H9 (cell line): ENCODE results near the gene LYPD4. TPM values are rescaled to one million over a fixed set of nuclear protein-coding genes. Genes with fewer than 3 reads are reported as not detected.

Experiments used
- DNase-seq: peaks from one replicate; pipeline ENCODE4 v3.0.0-alpha.2; 2017
- H2AFZ ChIP-seq: one replicate; pipeline ENCODE4 v1.6.1; 2013; ENCODE audit warnings: mild to moderate bottlenecking, low read length, control low read depth, moderate library complexity
- H2AK5ac ChIP-seq: 2 replicates; pipeline ENCODE4 v1.6.1; 2013; ENCODE audit warnings: low read length, control low read depth, mixed read lengths; ENCODE audit not compliant: insufficient read length
- H2BK120ac ChIP-seq: one replicate; pipeline ENCODE4 v1.6.1; 2013; ENCODE audit warnings: low read depth, mild to moderate bottlenecking, low read length, control low read depth, inconsistent platforms; ENCODE audit not compliant: poor library complexity, severe bottlenecking
- H2BK12ac ChIP-seq: 2 replicates; pipeline ENCODE4 v1.6.1; 2013; ENCODE audit warnings: low read length, control low read depth, mixed read lengths, low read depth; ENCODE audit not compliant: insufficient read length
- H2BK15ac ChIP-seq: 2 replicates; pipeline ENCODE4 v1.6.1; 2013; ENCODE audit warnings: low read depth, low read length, control low read depth
- H2BK20ac ChIP-seq: one replicate; pipeline ENCODE4 v1.6.1; 2013; ENCODE audit warnings: low read depth, mild to moderate bottlenecking, low read length, control low read depth, inconsistent platforms; ENCODE audit not compliant: poor library complexity, severe bottlenecking
- H2BK5ac ChIP-seq: 2 replicates; pipeline ENCODE4 v1.6.1; 2013; ENCODE audit warnings: low read length, control low read depth, mixed read lengths; ENCODE audit not compliant: insufficient read length
- H3K14ac ChIP-seq: 2 replicates; pipeline ENCODE4 v1.6.1; 2013; ENCODE audit warnings: low read length, control low read depth; ENCODE audit not compliant: insufficient read depth
- H3K18ac ChIP-seq: 2 replicates; pipeline ENCODE4 v1.6.1; 2013; ENCODE audit warnings: low read depth, mild to moderate bottlenecking, mixed read lengths, low read length, control low read depth; ENCODE audit not compliant: insufficient read length
- H3K23ac ChIP-seq: 2 replicates; pipeline ENCODE4 v1.6.1; 2013; ENCODE audit warnings: low read length, control low read depth, mixed read lengths, low read depth; ENCODE audit not compliant: insufficient read length
- H3K23me2 ChIP-seq: 2 replicates; pipeline ENCODE4 v1.6.1; 2013; ENCODE audit warnings: low read depth, mild to moderate bottlenecking, mixed read lengths, low read length, control low read depth; ENCODE audit not compliant: insufficient read length, poor library complexity, severe bottlenecking
- H3K27ac ChIP-seq: 2 replicates; pipeline ENCODE4 v1.5.1; 2013; ENCODE audit warnings: low read length, control low read depth, mixed read lengths, low read depth; ENCODE audit not compliant: insufficient read length
- H3K27me3 ChIP-seq: 2 replicates; pipeline ENCODE4 v1.6.1; 2013; ENCODE audit warnings: low read length, control low read depth, inconsistent platforms; ENCODE audit not compliant: insufficient read depth
- H3K4ac ChIP-seq: 2 replicates; pipeline ENCODE4 v1.6.1; 2013; ENCODE audit warnings: low read depth, mild to moderate bottlenecking, control low read depth, inconsistent platforms, low read length, moderate library complexity
- H3K4me1 ChIP-seq: 2 replicates; pipeline ENCODE4 v1.6.1; 2013; ENCODE audit warnings: low read length, control low read depth, inconsistent platforms; ENCODE audit not compliant: insufficient read depth
- H3K4me2 ChIP-seq: 2 replicates; pipeline ENCODE4 v1.6.1; 2013; ENCODE audit warnings: low read length, control low read depth, mixed read lengths; ENCODE audit not compliant: insufficient read length, insufficient read depth
- H3K56ac ChIP-seq: 2 replicates; pipeline ENCODE4 v1.6.1; 2013; ENCODE audit warnings: low read depth, mild to moderate bottlenecking, mixed read lengths, low read length, control low read depth; ENCODE audit not compliant: insufficient read length
- H3K79me1 ChIP-seq: 2 replicates; pipeline ENCODE4 v1.6.1; 2013; ENCODE audit warnings: low read depth, mild to moderate bottlenecking, moderate library complexity, low read length, control low read depth, inconsistent platforms; ENCODE audit not compliant: insufficient read depth, poor library complexity, severe bottlenecking
- H3K79me2 ChIP-seq: 2 replicates; pipeline ENCODE4 v1.6.1; 2013; ENCODE audit warnings: low read length, control low read depth, inconsistent platforms; ENCODE audit not compliant: insufficient read depth
- H3K9ac ChIP-seq: 2 replicates; pipeline ENCODE4 v1.6.1; 2013; ENCODE audit warnings: low read length, control low read depth, mixed read lengths; ENCODE audit not compliant: insufficient read length; ENCODE audit errors: extremely low read depth
- H3K9me3 ChIP-seq: one replicate; pipeline ENCODE4 v1.6.1; 2013; ENCODE audit warnings: low read depth, low read length, inconsistent platforms; ENCODE audit not compliant: control insufficient read depth
- H3T11ph ChIP-seq: one replicate; pipeline ENCODE4 v1.6.1; 2013; ENCODE audit warnings: mild to moderate bottlenecking, low read length, control low read depth, inconsistent platforms
- H4K20me1 ChIP-seq: one replicate; pipeline ENCODE4 v1.6.1; 2013; ENCODE audit not compliant: control insufficient read depth, insufficient read length, insufficient read depth
- H4K5ac ChIP-seq: 2 replicates; pipeline ENCODE4 v1.6.1; 2013; ENCODE audit warnings: low read depth, mild to moderate bottlenecking, mixed read lengths, low read length, control low read depth; ENCODE audit not compliant: insufficient read length
- H4K8ac ChIP-seq: replicated peaks from 2 replicates; pipeline ENCODE4 v1.6.1; 2013; ENCODE audit warnings: low read length, control low read depth, mixed read lengths, low read depth; ENCODE audit not compliant: insufficient read length
- H4K91ac ChIP-seq: 2 replicates; pipeline ENCODE4 v1.6.1; 2013; ENCODE audit warnings: low read depth, mild to moderate bottlenecking, moderate library complexity, mixed read lengths, low read length, control low read depth; ENCODE audit not compliant: insufficient read length
- H3K27ac Mint-ChIP-seq, 3 experiments: 2 replicates in 2 of 3; 3 replicates in 1 of 3; pipeline ENCODE4 v1.8.0; 2020 to 2021; ENCODE audit warnings: mixed read lengths in 3 of 3, mild to moderate bottlenecking in 1 of 3, moderate library complexity in 1 of 3
- H3K27me3 Mint-ChIP-seq: 2 replicates; pipeline ENCODE4 v1.8.0; 2021; ENCODE audit warnings: low read depth, mild to moderate bottlenecking, moderate library complexity, mixed read lengths
- H3K36me3 Mint-ChIP-seq, 3 experiments: 2 replicates in 2 of 3; 3 replicates in 1 of 3; pipeline ENCODE4 v1.8.0; 2020 to 2021; ENCODE audit warnings: low read depth in 3 of 3, mixed read lengths in 3 of 3; ENCODE audit not compliant: insufficient read depth in 1 of 3
- H3K4me1 Mint-ChIP-seq, 2 experiments: 2 replicates each; pipeline ENCODE4 v1.8.0; 2020; ENCODE audit warnings: mixed read lengths in 2 of 2
- H3K4me3 Mint-ChIP-seq, 2 experiments: 2 replicates in 1 of 2; 3 replicates in 1 of 2; pipeline ENCODE4 v1.8.0; 2020 to 2021; ENCODE audit warnings: mild to moderate bottlenecking in 2 of 2, mixed read lengths in 2 of 2, moderate library complexity in 1 of 2
- H3K9me3 Mint-ChIP-seq, 2 experiments: 2 replicates in 1 of 2; 3 replicates in 1 of 2; pipeline ENCODE4 v1.8.0; 2020; ENCODE audit warnings: mild to moderate bottlenecking in 2 of 2, mixed read lengths in 2 of 2, moderate library complexity in 1 of 2
- WGBS: extraction: QIAGEN DNeasy Blood & Tissue Kit; methylation state at CpG from one replicate; pipeline ENCODE4 v1.1.7; 2013; ENCODE audit warnings: missing lambda C conversion rate, low lambda C conversion rate, mixed read lengths; ENCODE audit not compliant: insufficient read length; ENCODE audit errors: extremely low coverage; 5-methylcytosine and 5-hydroxymethylcytosine counted together
- total RNA-seq: library from RNA; stranded (reverse); gene quantifications from 2 replicates; pipeline ENCODE4 v1.2.1, GENCODE V29; 2021
- TF ChIP-seq, protein P1 (sequence below): fragments of 200-600 bp; sonication (generic); conservative IDR thresholded peaks from 3 replicates; pipeline ENCODE4 v1.8.0; 2021; ENCODE audit warnings: antibody characterized with exemption, mild to moderate bottlenecking

LYPD4 gene
- total RNA-seq, 1 experiment from 2014 or later: not detected

DNA sequence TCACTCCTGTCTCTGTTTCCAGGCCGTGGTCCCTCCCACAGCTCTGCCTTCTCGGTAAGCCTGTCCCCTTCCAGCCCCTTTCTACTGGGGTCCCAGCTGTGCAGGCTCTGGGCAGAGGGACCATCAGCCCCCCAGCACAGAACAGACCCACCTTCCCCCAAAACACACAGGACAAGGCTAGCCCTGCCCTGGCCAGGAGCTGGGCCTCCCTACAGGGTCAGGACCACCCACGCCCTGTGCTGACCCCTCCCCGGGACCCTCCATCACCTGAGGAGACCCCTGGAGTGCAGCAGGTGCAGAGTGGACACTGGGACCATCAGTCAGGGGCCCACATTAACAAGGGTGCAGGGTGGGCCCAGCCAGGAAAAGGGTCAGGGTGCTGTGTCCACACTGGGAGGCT, 34.2 kb downstream of the LYPD4 start:
- Histone ChIP-seq H3K14ac (no peak overlapping the region; the same call in 1 of the 2 replicates), H3K56ac (no peak overlapping the region), H4K5ac (no peak overlapping the region), H3K23me2 (no peaks in the 10 kb centered on the region), H2BK12ac (no peak overlapping the region), H2BK15ac (no peak overlapping the region), H3K27me3 (no peaks in the 10 kb centered on the region; the same call in 1 of the 2 replicates), H3K4me1 (no peaks in the 10 kb centered on the region), H3K4ac (no peak overlapping the region; the same call in 1 of the 2 replicates), H4K91ac (no peak overlapping the region), H3K27ac (no peak overlapping the region), H2AK5ac (no peak overlapping the region), H2BK5ac (no peak overlapping the region), H3K18ac (no peak overlapping the region), H3T11ph (no peak overlapping the region), H2BK20ac (no peak overlapping the region), H3K79me1 (no peaks in the 10 kb centered on the region), H3K9me3 (no peaks in the 10 kb centered on the region), H4K20me1 (no peaks in the 10 kb centered on the region), H2BK120ac (no peak overlapping the region), H2AFZ (no peak overlapping the region), H3K9ac (no peak overlapping the region), H3K23ac (no peak overlapping the region), H4K8ac (no peak overlapping the region), H3K79me2 (no peaks in the 10 kb centered on the region), H3K4me2 (no peak overlapping the region)
- no CpG with 5 or more reads among the region's 4 CpGs for WGBS
- Mint-ChIP-seq H3K36me3 (peaks cover 4 to 38% (median 5%) of the 10 kb centered on the region in 3 experiments; a peak in 4 of 7 replicates), H3K27me3 (peaks cover 6% of the 10 kb centered on the region; the same call in 1 of the 2 replicates), H3K4me1 (no peaks in the 10 kb centered on the region), H3K27ac (no peak overlapping the region), H3K9me3 (peaks cover 22 to 98% of the 10 kb centered on the region in 2 experiments), H3K4me3 (no peak overlapping the region)
- no peak for DNase-seq
- TF ChIP-seq, protein P1, sequence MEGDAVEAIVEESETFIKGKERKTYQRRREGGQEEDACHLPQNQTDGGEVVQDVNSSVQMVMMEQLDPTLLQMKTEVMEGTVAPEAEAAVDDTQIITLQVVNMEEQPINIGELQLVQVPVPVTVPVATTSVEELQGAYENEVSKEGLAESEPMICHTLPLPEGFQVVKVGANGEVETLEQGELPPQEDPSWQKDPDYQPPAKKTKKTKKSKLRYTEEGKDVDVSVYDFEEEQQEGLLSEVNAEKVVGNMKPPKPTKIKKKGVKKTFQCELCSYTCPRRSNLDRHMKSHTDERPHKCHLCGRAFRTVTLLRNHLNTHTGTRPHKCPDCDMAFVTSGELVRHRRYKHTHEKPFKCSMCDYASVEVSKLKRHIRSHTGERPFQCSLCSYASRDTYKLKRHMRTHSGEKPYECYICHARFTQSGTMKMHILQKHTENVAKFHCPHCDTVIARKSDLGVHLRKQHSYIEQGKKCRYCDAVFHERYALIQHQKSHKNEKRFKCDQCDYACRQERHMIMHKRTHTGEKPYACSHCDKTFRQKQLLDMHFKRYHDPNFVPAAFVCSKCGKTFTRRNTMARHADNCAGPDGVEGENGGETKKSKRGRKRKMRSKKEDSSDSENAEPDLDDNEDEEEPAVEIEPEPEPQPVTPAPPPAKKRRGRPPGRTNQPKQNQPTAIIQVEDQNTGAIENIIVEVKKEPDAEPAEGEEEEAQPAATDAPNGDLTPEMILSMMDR: no peak
